Measurements from ENCODE around the gene LMF1. TPM values are rescaled to one million over a fixed set of nuclear protein-coding genes. Genes with fewer than 3 reads are reported as not detected.

The LMF1 gene
- total RNA-seq, 1 experiment from 2014 or later: 12.8 TPM

DNA sequence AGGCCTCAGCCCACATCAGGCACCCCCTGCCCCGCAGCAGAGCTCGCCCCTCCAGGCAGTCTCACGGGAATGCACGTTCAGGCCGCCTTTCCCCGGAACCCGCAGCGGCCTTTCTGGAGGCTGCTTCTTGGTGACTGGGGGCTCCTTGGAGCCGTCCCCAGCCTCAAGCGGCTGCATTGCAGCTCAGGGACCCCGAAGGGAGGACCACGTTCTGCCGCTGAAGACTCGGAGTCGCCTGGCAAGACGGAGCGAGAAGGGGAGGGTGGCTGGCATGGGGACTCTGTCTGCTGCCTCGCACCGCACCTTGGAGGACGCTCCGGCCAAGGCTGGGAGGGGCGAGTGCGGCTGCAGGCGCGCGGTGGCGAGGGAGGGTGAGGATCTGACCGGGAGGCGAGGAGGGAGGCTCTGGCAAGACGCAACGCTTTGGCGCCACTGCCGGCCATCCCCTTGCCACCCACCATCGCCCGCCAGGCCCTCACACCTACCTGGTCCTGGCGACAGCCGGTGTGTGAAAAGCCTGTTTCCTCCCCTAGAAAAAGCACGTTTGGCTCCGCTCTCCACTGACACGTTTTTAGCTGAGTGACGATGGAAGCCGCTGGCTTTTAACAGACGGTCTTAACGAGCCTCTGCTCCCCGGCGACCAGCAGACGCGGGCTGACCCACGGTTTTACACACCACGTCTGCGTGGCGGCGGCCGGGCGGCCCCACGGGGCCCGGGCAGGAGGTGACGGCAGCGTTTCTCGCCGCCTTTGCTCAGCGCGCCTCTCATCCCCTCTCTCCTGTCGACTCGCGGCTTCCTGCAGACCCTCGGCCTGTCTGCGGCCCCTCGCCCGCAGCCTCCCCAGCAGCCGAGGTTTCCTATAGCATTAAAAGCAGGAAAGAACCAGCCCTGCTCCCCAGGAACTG, 153.5 kb downstream of the LMF1 start:
- ChIA-PET CTCF (no interaction called here), POLR2A (no interaction called here), RAD21 (ENCODE audit: low non-redundant PET in 1 of 2, low total read pairs in 2 of 2, uncharacterized antibody in 2 of 2, unreplicated experiment in 2 of 2) (no interaction called here)
- no peaks in the 10 kb centered on the region for H3K27me3 ChIP-seq (ENCODE audit: insufficient read depth, low read length)
- no peak for DNase-seq (ENCODE audit: low read depth, low spot score)
- H3K9ac ChIP-seq (ENCODE audit: low read length): no peak overlapping the region
- no peaks in the 10 kb centered on the region for H3K9me3 ChIP-seq (ENCODE audit: control insufficient read depth in 1 of 2, insufficient read depth in 1 of 2, low read depth in 1 of 2, low read length in 2 of 2)
- no peak for ATAC-seq
- H3K36me3 ChIP-seq (ENCODE audit: control insufficient read depth in 1 of 2, insufficient read depth in 2 of 2, low read length in 2 of 2): no peaks in the 10 kb centered on the region
- H3K27ac ChIP-seq (ENCODE audit: low read depth, low read length): no peak overlapping the region
- H2AFZ ChIP-seq (ENCODE audit: low read depth, low read length, poor library complexity, severe bottlenecking): no peak overlapping the region
- H3K4me2 ChIP-seq (ENCODE audit: low read length): no peak overlapping the region
- TF ChIP-seq, protein P1, sequence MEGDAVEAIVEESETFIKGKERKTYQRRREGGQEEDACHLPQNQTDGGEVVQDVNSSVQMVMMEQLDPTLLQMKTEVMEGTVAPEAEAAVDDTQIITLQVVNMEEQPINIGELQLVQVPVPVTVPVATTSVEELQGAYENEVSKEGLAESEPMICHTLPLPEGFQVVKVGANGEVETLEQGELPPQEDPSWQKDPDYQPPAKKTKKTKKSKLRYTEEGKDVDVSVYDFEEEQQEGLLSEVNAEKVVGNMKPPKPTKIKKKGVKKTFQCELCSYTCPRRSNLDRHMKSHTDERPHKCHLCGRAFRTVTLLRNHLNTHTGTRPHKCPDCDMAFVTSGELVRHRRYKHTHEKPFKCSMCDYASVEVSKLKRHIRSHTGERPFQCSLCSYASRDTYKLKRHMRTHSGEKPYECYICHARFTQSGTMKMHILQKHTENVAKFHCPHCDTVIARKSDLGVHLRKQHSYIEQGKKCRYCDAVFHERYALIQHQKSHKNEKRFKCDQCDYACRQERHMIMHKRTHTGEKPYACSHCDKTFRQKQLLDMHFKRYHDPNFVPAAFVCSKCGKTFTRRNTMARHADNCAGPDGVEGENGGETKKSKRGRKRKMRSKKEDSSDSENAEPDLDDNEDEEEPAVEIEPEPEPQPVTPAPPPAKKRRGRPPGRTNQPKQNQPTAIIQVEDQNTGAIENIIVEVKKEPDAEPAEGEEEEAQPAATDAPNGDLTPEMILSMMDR (IDR thresholded peaks at IDR 0.05 in 2 of 3, conservative IDR thresholded peaks at IDR 0.05 in 1 of 3; ENCODE audit: borderline replicate concordance in 1 of 3, insufficient read depth in 1 of 3, low read depth in 2 of 3, low read length in 2 of 3): no peak
- TF ChIP-seq POLR2A (IDR thresholded peaks at IDR 0.05; ENCODE audit: borderline replicate concordance, extremely low read depth, insufficient read depth, insufficient read length) (no peak), SP1 (IDR thresholded peaks at IDR 0.05; ENCODE audit: low read depth) (no peak), EZH2phosphoT487 (IDR thresholded peaks at IDR 0.05; ENCODE audit: borderline replicate concordance) (no peak), YY1 (IDR thresholded peaks at IDR 0.05; ENCODE audit: extremely low read depth, insufficient replicate concordance, low read depth, low read length) (no peak), SIN3A (IDR thresholded peaks at IDR 0.05; ENCODE audit: low read depth) (no peak), EZH2 (IDR thresholded peaks at IDR 0.05) (no peak)
- TF ChIP-seq, protein P2, sequence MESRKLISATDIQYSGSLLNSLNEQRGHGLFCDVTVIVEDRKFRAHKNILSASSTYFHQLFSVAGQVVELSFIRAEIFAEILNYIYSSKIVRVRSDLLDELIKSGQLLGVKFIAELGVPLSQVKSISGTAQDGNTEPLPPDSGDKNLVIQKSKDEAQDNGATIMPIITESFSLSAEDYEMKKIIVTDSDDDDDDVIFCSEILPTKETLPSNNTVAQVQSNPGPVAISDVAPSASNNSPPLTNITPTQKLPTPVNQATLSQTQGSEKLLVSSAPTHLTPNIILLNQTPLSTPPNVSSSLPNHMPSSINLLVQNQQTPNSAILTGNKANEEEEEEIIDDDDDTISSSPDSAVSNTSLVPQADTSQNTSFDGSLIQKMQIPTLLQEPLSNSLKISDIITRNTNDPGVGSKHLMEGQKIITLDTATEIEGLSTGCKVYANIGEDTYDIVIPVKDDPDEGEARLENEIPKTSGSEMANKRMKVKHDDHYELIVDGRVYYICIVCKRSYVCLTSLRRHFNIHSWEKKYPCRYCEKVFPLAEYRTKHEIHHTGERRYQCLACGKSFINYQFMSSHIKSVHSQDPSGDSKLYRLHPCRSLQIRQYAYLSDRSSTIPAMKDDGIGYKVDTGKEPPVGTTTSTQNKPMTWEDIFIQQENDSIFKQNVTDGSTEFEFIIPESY (IDR thresholded peaks at IDR 0.05; ENCODE audit: extremely low read depth, insufficient replicate concordance, low read length): no peak
- TF ChIP-seq, protein P3, sequence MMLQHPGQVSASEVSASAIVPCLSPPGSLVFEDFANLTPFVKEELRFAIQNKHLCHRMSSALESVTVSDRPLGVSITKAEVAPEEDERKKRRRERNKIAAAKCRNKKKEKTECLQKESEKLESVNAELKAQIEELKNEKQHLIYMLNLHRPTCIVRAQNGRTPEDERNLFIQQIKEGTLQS (IDR thresholded peaks at IDR 0.05): no peak
- no peaks in the 10 kb centered on the region for H4K20me1 ChIP-seq (ENCODE audit: insufficient read depth)
- H3K9me2 ChIP-seq (ENCODE audit: insufficient read depth): no peaks in the 10 kb centered on the region
- no peaks in the 10 kb centered on the region for H3K79me2 ChIP-seq (ENCODE audit: insufficient read depth, low read length)
- no TSS peak for BruUV-seq (replicated peaks)
- intact Hi-C loops (cut with micrococcal nuclease): no loop called here
- H3K4me1 ChIP-seq (ENCODE audit: control insufficient read depth in 1 of 2, insufficient read depth in 2 of 2, low read length in 2 of 2): peaks cover 24 to 31% of the 10 kb centered on the region in 2 experiments
- no peak overlapping the region for H3K4me3 ChIP-seq (replicated peaks in 1 of 2; ENCODE audit: low read depth in 1 of 2, low read length in 2 of 2)

All from HCT116 (cell line).